Fibroblast of skin of right quadriceps (primary cell): ENCODE measurements around the gene KCNIP1.
"Not testable (repeated sequence)": the region's sequence is repeated elsewhere in the genome, so short reads cannot be mapped to it uniquely, and the experiment has no call there.

Source experiments
- DNase-seq: peaks from one replicate; pipeline ENCODE4 v3.0.0-alpha.2; 2013

Gene KCNIP1

DNA sequence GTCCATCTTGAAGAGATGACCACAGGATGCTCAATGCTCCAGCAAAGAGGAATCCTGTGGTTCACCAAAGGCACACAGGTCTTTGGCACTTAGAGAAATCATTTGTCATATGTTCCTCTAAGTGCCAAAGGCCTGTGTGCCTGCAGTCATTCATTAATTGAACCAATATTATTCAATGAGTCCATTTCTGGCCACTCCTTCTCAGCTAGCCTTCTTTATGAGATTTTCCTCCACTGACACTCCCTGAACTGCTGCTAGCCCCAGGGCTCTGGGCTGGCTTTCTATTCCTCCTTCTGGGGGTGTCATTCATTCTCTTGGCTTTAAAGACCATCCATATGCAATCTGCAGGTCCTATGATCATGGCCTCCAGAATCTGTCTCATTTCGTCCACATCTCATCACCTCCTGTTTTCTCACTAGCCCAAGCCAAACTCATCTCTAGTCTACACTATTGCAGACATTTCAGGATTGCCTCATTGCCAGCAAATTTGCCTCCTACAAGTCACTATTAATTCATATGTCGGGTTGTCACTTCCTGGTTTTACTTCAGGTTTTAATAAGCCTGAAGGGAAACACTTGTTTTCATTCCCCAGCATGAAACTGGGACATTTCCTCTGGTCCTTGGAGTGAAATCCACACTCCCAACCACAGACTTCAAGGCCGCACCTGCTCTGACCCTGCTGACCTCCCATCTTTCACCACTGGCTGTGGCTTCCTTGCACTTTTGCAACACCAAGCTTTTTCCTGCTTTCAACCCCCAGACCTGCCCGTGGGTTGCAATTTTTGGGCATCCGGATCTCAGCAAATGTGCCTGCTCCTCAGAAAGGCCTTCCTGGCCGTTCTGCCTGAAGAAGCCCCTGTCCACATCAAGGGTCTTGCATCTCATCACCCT lies 35.1 kb downstream of the KCNIP1 start:
- no peak for DNase-seq

DNA sequence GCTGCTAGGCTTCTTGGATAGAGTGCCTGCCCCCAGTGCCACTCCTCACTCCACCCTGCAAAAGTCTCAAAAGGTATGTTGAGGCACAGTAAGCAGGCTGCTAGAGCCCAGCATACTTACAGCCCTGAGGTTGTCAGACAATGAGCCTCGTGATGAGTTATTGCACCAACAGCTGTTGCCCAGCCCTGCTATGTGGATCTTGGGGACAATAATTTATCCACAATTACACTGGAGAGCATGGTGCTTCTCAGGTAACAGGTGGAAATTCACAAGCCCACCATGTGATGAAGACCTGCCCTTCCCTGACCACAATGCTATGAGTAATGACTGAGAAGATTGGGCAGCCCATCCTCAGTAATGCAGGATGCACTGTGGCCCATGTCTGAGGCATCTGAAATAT lies 36.5 kb downstream of the KCNIP1 start:
- no peak for DNase-seq

DNA sequence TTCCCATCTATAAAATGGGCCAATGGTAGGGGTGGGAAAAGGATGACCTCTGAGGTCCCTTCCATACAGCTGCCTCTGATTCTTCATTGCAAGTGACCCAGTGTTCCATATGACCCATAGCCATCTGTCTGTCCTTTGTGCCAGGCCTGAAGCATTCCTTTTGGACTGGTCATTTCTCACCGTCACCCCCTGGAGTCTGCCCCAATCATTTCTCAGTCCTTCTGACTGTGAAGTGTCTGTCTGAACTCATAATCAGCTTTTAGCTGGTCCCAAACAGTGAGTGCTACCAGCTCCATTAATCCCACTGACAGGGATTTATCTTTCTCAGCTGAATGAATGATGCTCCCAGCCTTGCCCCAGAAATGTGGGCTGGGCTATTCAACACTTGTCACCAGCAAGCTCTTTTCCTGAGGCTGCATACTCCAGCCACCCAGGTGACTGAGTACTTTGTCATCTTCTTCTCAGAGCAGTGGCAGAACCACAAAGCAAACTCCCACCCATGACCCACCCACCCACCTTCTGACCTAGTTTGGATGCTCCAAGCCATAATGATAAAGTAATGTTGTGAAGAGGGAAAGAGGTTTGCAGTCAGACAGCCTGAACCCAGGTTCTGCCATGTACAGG lies 37.4 kb downstream of the KCNIP1 start:
- no peak for DNase-seq

DNA sequence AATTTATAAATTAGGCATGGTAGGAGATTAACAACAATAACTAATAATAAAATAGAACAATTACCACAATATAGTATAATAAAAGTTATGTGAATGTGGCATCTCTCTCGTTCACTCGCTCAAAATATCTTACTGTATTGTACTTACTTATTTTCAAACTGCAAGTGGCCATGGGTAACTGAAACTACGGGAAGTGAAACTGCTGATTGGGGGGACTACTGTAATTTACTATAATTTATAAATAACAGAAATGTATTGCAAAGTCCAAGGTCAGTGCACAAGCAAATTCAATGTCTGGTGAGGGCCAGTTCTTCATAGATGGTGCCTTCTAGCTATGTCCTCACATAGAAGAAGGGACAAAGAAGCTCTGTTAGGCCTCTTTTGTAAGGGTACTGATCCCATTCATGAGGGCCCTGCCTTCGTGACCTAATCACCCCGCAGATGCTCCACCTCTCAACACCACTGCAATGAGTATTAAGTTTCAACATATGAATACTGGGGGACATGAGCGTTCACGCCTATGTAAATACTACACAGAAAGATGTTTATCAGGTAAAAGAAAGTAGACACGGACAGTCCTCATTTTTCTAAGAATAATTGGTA lies 39.0 kb downstream of the KCNIP1 start:
- DNase-seq = no peak

DNA sequence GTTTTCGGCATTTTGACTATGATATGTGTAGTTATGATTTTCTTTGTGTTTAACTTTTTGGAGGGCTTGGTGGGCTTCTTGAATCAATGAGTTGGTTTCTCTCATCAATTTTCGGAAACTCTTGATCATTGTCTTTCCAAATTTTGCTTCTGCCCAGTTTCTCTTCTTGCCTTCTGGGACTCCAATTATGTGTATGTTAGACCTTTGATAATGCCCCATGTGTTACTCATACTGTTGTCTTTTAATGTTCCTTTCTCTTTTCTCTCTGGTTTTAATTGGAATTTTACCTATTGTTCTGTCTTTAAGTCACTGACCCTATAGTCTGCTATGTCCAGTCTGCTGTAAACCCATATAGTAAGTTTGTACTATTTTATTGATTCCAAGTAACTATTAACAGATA lies 41.5 kb downstream of the KCNIP1 start:
- DNase-seq = no peak

DNA sequence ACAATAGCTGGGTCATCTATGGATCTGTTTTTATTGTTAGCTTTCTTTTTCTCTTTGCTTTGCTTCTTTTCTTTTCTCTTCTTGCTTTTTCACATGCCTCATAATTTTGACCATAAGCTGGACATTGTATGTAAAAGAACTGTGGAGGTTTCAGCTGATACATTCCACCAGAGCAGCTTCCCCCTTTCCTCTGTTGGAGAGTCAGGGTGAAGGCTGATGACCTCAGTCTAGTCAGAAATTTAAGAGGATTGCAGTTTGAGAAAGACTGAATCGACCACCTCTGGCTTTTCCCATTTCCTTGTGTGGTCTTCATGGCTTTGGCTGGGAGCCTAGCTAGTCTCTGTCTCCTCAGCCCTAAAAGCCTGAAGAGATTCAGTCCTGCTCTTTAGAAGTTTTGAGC lies 42.0 kb downstream of the KCNIP1 start:
- DNase-seq = no peak

DNA sequence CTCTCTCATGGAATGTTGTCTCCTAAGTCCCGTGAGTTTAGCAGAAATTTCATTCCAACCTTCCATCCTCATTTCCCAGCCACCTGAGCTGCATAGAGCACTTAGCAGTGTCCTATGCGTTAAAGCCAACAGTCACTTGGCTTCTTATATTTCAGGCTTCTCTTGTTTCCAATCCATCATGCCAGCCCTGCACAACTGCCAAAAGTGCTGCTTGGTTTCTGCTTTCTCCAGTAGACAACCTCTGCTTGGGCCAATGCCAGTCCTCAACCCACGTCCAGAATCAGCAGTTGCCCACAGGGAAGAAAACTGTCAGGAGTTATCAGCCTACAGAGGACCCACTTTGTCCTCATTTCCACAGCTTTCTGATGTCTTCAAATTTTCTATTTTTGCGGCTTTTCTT lies 42.5 kb downstream of the KCNIP1 start:
- no peak for DNase-seq

DNA sequence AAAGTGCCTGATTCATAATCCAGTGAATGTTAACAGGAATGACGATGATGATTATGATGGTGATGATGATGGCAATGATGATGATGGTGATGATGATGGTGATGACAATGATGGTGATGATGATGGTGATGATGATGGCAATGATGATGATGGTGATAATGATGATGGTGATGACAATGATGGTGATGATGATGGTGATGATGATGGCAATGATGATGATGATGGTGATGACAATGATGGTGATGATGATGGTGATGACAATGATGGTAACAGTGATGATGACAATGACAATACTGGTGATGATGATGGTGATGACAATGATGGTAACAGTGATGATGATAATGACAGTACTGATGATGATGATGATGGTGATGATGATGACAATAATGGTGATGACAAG lies 46.6 kb downstream of the KCNIP1 start:
- DNase-seq = not testable (repeated sequence)

DNA sequence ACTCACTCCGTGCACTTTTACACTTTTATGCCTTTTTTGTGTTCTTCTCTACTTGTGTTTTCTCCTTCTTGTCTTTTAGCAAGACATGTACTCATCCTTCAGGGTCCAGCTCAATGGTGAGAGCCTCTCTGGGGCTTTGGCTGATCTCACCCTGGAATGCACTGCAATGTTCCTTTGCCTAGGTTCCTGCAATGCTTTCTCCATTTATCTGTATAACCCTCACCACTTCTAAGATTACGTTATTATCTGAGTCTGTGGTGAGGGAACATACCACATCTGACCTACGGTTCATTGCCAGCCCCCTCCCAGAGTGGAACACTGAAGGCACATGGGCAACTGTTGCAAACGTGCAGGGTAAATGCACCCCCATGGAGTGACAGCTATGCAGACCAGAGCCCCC lies 47.3 kb downstream of the KCNIP1 start:
- no peak for DNase-seq

DNA sequence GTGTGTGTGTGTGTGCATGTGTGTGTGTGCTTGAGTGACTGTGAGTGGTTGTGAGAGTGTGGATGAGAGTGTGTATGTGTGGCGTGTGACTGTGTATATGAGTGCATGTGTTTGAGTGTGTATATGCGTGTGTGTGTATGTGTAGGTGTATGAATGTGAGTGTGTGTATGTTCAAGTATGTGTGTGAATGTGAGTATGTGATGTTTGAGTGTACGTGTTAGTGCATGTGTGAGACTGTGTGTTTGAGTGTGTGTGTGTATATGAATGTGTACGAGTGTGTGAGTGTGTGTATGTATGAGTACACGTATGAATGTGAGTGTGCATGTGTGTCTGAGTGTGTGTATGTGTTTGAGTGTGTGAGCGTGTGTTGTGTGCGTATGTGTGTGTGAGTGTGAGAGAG lies 47.8 kb downstream of the KCNIP1 start:
- no peak for DNase-seq

DNA sequence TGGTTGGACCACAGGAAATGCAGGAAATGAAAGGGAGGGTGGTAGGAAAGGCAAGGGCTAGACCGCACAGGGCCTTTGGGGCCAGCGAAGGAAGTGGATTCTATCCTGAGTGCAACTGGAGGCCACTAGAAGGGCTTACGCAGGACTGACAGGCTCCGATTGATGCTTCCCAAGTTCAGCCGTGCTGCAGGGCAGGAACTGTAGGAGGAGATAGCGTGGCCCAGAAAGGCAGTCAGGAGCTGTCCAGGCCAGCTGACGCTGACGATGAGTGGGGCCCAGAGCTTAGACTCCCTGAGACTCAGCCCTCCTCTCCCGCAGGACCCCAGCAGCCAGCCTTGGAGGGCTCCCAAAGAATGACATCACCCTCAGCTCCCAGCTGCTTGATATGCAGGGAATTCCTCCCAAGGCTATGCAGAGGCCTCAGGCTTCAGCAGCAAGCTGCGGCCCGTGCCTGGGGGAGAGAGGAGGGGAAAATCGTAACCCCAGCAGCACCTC lies 48.8 kb downstream of the KCNIP1 start:
- DNase-seq = peak; percentile 91

DNA sequence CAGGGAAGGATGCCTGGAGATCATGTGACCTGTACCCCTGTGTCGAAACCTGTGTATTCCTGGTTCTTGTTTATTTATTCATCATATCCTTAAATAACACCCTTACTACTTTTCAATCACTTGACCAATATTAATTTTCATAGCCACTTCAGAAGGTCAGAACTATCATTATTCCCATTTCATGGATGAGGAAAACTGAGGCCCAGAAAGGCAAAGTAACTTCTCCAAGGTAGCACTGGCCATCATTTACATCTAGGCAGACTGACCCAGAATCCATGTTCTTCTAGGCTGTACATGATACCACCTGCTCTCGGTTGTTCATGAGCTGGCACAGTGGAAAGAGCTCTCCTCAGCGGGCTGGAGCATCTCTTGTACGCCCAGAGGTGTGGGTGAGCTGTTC lies 49.4 kb downstream of the KCNIP1 start:
- no peak for DNase-seq

DNA sequence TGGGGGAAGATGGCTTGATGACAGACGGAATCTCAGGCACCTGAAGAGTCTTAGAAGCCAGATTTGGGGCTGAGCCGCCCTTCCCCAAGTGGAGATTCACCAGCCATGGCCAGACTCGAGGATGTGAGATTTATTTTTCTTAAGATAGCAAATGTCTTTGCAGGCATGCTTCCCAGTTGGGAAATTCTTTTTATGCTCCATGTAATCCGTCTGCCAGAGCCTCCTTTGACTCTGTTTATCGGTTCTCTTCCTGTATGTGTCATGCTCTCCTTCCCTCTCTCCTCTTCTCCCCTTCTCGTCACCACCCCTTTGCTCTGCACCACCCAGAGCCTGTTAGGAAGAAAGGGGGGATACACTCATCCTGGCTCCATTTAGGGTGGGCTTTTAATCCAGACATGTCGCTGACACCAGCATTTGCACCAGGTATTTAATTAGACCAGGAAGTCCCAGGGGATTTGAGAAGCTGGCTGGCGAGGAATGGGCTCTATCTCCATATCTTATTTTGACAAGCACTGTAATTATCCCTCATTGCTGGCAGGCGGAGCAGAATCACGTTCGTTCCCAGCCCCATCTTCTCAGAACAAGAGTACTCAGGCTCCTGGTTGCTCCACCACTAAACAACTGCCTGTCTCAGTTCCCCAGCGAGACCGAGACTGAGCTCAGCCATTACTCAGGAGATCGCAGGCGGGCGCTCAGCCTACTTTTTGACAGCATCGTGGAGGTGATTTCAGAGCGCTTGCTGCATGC lies 50.9 kb downstream of the KCNIP1 start:
- DNase-seq = peak; percentile 20

DNA sequence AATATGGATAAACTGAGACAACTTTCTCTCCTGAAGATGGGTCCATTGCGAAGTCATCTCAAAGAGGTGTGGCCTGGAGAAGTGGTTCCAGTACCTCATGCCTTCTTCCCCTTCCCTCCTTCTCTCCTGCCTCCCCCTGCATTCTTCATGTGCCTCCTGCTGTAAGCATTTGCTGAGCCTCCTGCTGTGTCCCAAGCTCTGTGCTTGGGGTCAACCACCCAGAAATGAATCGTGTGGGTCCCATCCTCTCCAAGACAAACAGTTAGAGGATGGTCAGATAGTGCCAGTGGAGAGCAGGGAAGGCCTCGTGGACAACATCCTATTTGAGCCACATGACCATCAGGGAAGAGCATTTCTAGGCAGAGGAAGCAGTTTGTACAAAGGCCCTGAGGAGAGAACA lies 53.5 kb downstream of the KCNIP1 start:
- DNase-seq = no peak

DNA sequence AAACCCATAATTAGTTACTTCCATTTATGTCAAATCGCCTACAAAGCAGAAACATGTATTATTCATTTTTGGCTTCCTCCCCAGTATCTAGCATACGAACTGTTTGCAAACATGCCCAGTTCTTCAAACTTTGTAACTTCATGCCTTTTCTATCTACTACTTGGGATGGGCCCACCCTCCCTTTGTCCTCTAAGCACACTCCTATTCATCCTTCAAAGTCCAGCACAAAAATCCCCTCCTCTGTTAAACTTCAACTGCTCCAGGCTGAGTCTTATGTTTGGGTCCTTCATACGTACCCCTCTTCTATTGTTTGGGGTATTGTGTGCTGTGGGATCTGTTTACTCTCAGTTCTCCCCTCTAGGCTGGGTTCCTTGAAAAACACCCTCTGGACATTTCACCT lies 55.5 kb downstream of the KCNIP1 start:
- no peak for DNase-seq

DNA sequence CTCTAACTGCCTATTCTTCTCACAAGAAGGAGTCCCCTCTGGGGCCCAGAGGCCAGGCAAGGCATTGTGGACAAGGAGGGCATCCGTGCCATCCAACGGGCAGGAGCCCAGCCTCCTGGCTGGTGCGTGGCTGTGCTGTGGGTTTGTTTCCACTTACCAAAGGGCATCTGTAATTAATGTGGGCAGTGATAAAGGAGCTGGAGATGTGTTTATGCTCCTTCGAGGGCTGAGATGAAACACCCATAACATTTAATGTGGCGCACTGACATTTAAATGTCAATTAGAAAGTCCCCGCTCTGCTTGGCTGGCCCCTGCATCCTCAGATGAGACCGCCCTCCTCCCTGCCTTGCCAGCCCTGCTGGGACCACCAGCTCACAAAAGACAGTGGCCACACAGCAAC lies 57.1 kb downstream of the KCNIP1 start:
- no peak for DNase-seq

DNA sequence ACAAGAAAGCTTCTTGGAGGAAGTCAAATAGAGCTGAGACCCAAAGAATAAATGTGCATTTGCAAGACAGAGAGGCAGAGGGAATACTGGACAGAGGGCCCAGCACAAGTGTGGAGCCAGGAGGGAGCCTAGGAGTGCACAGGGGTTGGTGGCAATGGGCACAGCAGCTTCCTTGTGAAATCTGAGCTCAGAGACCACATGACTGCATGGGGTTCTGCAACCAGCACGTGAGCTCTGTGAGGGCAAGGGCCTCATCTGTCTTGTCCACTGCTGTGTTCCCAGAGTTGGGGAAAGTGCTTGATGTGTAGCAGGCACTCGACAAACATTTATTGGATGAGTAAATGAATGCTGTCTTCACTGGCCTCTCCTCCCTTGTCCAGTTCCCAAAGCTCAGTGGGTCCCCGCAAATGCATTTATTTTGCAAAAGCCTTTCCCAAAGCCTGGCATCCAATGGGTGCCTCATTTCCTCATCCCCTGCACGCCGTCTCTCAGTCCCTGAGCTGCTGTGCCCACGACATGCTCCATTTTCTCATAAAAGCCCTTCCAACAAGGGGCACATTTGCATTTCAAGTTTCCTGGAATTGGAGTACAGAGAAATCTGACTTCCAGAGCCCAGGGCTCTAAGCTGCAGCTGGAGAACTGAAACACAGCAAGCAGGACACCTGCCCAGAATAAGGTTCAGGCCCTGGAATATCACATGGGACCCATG lies 58.5 kb downstream of the KCNIP1 start:
- no peak for DNase-seq

DNA sequence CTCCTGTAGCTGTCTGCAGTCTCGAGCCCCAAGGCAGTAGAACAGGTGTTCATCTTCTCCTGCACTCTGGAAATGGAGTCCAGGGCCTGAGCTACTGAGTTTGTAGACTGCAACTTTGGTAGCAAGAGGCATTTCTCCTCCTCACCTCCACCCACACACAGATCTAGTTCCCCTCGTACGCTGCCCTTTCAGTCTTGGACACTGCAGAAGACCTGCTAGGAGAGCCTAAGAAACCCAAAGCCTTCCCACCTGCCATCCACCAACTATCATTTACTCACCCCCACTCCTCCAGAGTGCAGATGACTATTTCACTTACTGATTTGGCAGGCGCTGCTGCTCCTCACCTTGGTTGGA lies 59.0 kb downstream of the KCNIP1 start:
- DNase-seq = no peak

DNA sequence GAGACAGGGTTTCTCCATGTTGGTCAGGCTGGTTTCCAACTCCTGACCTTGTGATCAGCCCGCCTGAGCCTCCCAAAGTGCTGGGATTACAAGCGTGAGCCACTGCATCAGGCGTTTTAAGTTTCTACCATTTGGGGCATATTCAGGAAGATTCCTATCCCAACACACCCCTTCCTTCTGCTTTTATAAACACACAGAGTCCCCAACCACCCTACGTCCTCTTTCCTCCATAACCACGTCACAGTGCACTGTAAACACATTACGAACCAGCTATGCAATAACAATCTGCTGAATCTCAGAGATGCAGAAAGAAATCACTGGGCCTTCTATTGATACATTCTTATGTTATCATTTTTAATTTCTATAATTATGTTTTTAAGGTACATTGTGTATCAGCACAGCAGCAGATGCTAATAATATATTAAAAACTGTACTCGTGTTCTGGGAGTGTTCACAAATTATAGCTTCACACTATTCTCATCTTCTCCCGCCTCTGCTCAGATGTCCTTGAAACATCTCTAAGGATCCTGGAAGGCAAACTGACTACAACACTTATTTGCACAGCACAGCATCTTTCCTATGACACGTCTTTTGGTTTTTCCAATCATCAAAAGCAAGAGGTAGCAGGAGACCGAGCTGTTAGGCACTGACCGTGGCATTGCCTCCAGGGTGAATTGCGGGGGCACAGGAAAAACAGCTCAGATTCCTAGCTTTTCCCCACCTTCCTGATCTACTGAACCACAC lies 60.2 kb downstream of the KCNIP1 start:
- DNase-seq = no peak

DNA sequence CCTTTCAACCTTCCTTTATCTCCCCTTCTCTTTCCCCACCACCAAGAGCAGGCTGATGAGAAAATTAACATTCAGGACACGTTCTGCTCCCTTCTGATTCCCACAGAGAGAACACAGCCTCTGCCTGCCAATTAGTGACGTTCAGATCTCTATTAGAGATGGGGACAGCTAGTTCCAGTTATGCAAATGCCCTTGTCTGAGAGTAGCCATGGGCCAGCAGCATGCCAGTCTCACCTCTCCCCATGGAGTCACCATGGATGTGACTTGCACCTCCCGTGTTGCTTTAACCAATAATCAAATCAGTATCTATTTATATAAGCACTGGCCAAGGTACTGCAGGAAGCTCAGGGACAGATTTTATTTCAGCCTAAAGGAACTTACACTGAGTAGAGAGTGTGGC lies 61.3 kb downstream of the KCNIP1 start:
- DNase-seq = no peak

DNA sequence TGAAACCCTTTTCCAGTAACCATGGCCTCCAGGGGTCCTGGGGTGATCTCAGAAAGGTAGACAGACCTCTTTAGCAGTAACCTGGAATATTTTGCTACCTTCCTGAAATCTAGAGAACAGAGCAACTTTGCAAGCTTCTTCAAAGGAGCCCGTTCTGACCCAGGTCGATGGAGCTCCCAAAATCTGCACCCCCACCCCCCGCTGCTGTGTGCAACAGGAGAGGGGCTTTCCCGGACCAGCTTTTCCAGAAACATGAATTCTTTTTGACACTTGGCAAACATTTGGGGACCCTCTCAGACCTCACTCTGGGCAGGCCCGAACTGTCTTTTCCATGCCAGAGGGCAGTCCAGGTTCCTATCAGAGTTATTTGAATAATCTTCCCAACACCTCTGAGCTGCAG lies 65.3 kb downstream of the KCNIP1 start:
- no peak for DNase-seq

DNA sequence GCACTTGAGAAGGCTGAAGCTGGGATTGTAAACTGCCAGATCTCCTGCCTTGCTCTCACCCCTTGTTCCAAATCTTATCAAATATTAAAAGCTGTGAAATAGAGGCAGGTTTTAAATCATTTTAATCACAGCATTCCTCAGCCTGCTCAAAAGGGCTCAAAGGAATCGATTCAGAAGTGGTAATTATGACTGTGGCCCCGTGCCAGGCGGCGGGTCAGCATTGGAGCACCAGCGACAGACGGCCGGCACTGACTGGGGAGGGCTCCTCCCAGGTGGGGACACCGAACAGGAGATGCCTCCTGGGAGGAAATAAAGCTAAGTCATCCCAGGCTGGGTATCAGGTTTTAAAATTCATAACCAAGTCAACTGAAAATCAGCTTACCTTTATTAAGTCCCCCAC lies 66.7 kb downstream of the KCNIP1 start:
- no peak for DNase-seq
